ENCODE results near the gene CORO1C.
A peak's percentile ranks its signal among the peaks of the same experiment; 100 is the strongest.

The CORO1C gene

DNA sequence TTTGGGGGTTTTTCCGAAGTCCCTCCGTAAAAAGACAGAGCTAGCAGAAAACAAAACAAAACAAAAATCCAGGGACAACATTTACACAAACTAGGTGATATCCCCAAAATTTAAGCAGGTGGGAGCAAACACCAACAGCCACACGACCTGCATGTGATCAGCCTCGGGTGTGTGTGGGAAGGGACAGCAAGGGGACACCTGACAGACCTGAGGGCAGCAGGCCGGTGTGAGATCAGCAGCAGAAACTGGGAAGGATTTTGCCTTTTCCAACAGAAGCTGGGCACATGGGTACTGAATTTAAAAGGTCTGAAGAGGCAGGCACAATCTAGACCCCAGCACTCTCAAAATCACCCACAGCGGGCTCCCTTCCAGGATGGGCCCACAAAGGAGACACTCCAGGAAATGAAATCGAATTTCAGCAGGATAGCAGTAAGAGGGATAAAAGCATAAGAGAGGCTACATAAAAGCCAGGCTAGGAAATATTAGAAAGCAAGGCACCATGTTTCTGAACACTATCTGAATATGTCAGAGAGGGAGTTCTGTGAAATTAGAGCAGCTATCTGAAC lies 61.2 kb downstream of the CORO1C start:
- Histone ChIP-seq H3K27ac (no peak overlapping the region), H3K36me3 (peaks cover 4% of the 10 kb centered on the region), H3K4me3 (ENCODE audit: low read depth in 1 of 2, low read length in 1 of 2) (no peak overlapping the region), H3K9me3 (no peaks in the 10 kb centered on the region), H3K27me3 (no peaks in the 10 kb centered on the region), H3K4me1 (ENCODE audit: control insufficient read depth in 1 of 2, insufficient read depth in 1 of 2, low read depth in 1 of 2, low read length in 1 of 2) (peaks cover 29 to 31% of the 10 kb centered on the region in 2 experiments)
- TF ChIP-seq, protein P1, sequence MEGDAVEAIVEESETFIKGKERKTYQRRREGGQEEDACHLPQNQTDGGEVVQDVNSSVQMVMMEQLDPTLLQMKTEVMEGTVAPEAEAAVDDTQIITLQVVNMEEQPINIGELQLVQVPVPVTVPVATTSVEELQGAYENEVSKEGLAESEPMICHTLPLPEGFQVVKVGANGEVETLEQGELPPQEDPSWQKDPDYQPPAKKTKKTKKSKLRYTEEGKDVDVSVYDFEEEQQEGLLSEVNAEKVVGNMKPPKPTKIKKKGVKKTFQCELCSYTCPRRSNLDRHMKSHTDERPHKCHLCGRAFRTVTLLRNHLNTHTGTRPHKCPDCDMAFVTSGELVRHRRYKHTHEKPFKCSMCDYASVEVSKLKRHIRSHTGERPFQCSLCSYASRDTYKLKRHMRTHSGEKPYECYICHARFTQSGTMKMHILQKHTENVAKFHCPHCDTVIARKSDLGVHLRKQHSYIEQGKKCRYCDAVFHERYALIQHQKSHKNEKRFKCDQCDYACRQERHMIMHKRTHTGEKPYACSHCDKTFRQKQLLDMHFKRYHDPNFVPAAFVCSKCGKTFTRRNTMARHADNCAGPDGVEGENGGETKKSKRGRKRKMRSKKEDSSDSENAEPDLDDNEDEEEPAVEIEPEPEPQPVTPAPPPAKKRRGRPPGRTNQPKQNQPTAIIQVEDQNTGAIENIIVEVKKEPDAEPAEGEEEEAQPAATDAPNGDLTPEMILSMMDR (IDR thresholded peaks at IDR 0.05): no peak

DNA sequence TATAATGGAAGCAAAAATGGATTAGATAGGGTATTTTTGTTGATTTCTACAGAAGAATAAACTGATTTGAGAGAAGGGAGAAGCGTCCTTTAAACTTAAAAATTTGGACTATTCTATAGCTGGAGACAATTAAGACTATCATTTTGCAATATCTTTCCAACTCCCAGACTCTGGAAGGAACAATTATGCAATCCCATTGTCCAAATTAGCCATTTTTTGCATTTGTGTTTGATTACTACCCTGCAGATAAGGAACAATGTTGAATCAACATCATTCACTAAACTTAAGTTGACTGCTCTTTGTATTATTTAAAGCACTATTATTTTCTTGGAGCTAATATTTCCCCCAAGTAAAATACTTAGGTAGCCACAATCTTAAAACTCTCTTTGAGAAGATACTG lies 62.8 kb downstream of the CORO1C start:
- Histone ChIP-seq H3K27ac (peak overlapping the region; percentile 12), H3K9me3 (no peaks in the 10 kb centered on the region), H3K27me3 (no peaks in the 10 kb centered on the region), H3K4me1 (ENCODE audit: control insufficient read depth in 1 of 2, insufficient read depth in 1 of 2, low read depth in 1 of 2, low read length in 1 of 2) (peaks cover 44 to 46% of the 10 kb centered on the region in 2 experiments), H3K36me3 (no peaks in the 10 kb centered on the region), H3K4me3 (ENCODE audit: low read depth in 1 of 2, low read length in 1 of 2) (no peak overlapping the region)
- TF ChIP-seq, protein P1 (IDR thresholded peaks at IDR 0.05): no peak

DNA sequence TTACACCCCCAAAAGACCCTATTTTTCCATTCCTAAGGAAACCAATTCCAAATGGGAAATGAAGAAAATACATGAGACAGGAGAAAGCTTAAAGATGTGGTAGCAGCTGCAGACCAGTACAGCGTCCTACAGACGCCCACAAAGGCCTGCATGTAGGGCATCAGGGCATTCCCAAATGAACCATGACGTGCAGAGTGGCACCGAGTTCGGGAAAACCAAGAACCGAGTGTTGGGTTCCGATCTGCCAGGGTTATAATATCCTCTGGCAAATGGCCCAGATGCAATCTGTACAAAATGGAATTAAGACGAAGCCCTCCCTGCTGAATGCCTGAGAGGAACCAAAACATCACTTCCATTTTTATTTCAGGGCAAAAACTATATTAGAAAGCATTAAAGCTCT lies 63.3 kb downstream of the CORO1C start:
- no peaks in the 10 kb centered on the region for H3K9me3 ChIP-seq
- H3K27me3 ChIP-seq: no peaks in the 10 kb centered on the region
- H3K36me3 ChIP-seq: no peaks in the 10 kb centered on the region
- TF ChIP-seq, protein P1 (IDR thresholded peaks at IDR 0.05): no peak
- H3K27ac ChIP-seq: peak overlapping the region; percentile 95
- H3K4me3 ChIP-seq (ENCODE audit: low read depth in 1 of 2, low read length in 1 of 2): no peak overlapping the region
- H3K4me1 ChIP-seq (ENCODE audit: control insufficient read depth in 1 of 2, insufficient read depth in 1 of 2, low read depth in 1 of 2, low read length in 1 of 2): peaks cover 48 to 51% of the 10 kb centered on the region in 2 experiments

DNA sequence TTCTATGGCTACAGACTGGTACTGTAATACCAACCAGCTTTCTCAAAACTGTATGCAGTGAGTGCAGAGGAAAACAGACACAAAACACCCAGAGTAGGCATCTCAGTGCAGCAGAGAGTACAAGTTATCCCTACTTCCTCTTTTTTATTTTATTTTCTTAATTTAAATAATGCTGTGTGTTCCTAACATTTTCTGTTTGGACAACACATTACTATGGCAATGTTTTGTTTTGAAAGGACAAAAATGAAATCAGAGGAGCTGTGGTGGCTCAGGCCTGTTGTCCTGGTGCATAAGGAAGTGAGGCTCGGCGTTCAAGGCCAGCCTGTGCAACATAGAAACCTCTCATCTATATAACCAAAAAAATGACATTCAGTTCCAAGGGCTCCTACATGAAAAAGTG lies 64.0 kb downstream of the CORO1C start:
- Histone ChIP-seq H3K36me3 (no peaks in the 10 kb centered on the region), H3K27ac (peak overlapping the region; percentile 95), H3K4me1 (ENCODE audit: control insufficient read depth in 1 of 2, insufficient read depth in 1 of 2, low read depth in 1 of 2, low read length in 1 of 2) (peaks cover 52 to 54% of the 10 kb centered on the region in 2 experiments), H3K4me3 (ENCODE audit: low read depth in 1 of 2, low read length in 1 of 2) (peak overlapping the region in 1 of 2 experiments; percentile 10), H3K27me3 (no peaks in the 10 kb centered on the region), H3K9me3 (no peaks in the 10 kb centered on the region)
- TF ChIP-seq, protein P1 (IDR thresholded peaks at IDR 0.05): no peak

DNA sequence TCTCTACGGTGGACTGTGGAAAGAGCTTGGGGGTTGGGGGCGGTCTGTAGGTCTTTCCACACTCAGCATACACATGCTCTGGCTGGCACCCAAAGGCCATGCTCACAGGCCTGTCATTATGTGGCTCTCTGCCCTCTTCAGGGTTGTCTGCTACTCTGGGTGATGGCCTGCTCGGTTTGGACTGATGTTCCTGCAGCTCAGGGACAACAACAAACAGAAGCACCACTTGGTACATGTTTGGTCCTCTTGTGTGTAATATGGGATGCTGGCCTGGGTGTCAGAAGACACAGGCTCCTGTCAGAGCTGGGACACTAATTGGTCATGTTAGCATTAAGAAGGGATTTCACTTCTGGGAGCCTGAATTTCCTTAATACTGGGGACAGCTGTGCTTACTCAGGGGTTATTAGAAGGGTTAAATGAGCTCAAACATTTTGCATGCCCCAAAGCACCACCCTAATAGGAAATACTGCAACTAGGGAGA lies 64.9 kb downstream of the CORO1C start:
- H3K4me1 ChIP-seq (ENCODE audit: control insufficient read depth in 1 of 2, insufficient read depth in 1 of 2, low read depth in 1 of 2, low read length in 1 of 2): peaks cover 52 to 54% of the 10 kb centered on the region in 2 experiments
- H3K9me3 ChIP-seq: no peaks in the 10 kb centered on the region
- H3K27me3 ChIP-seq: no peaks in the 10 kb centered on the region
- no peaks in the 10 kb centered on the region for H3K36me3 ChIP-seq
- peak overlapping the region in 1 of 2 experiments; percentile 53 for H3K4me3 ChIP-seq (ENCODE audit: low read depth in 1 of 2, low read length in 1 of 2)
- H3K27ac ChIP-seq: peak overlapping the region; percentile 95
- TF ChIP-seq, protein P1 (IDR thresholded peaks at IDR 0.05): no peak

Measured in neutrophil (primary cell).